IPS DF 4.7 (cell line): ENCODE data around the gene APOBEC3H.

Experiments
- DNase-seq: peaks from one replicate; pipeline ENCODE4 v3.0.0-alpha.2; 2013; ENCODE audit warnings: low spot score; ENCODE audit errors: extremely low read depth

Gene APOBEC3H

GRCh38 chr22:39110631-39111561, 13.9 kb downstream of the APOBEC3H start:
- no peak for DNase-seq

- no peak for DNase-seq
Measured at GRCh38 chr22:39114112-39114511, 17.1 kb downstream of the APOBEC3H start.

- no peak for DNase-seq
Measured at GRCh38 chr22:39115570-39115969, 18.5 kb downstream of the APOBEC3H start.

GRCh38 chr22:39115977-39116621, 19.1 kb downstream of the APOBEC3H start:
- DNase-seq = no peak

- no peak for DNase-seq
Measured at GRCh38 chr22:39117585-39118191, 20.6 kb downstream of the APOBEC3H start.

GRCh38 chr22:39120983-39121382, 23.9 kb downstream of the APOBEC3H start:
- no peak for DNase-seq

- DNase-seq = no peak
Measured at GRCh38 chr22:39122772-39123470, 25.9 kb downstream of the APOBEC3H start.

- no peak for DNase-seq
Measured at GRCh38 chr22:39123751-39124581, 26.9 kb downstream of the APOBEC3H start.

GRCh38 chr22:39125622-39126021, 28.6 kb downstream of the APOBEC3H start:
- DNase-seq = no peak

GRCh38 chr22:39128508-39128907, 31.5 kb downstream of the APOBEC3H start:
- DNase-seq = no peak

GRCh38 chr22:39129081-39129480, 32.0 kb downstream of the APOBEC3H start:
- DNase-seq = no peak

- DNase-seq = no peak
Measured at GRCh38 chr22:39129746-39130145, 32.7 kb downstream of the APOBEC3H start.

GRCh38 chr22:39130152-39130704, 33.2 kb downstream of the APOBEC3H start:
- DNase-seq = no peak

- DNase-seq = no peak
Measured at GRCh38 chr22:39130892-39131855, 34.1 kb downstream of the APOBEC3H start.

- no peak for DNase-seq
Measured at GRCh38 chr22:39132281-39132680, 35.2 kb downstream of the APOBEC3H start.

GRCh38 chr22:39132871-39133524, 36.0 kb downstream of the APOBEC3H start:
- no peak for DNase-seq

GRCh38 chr22:39133871-39134270, 36.8 kb downstream of the APOBEC3H start:
- no peak for DNase-seq

GRCh38 chr22:39134366-39135091, 37.5 kb downstream of the APOBEC3H start:
- DNase-seq = no peak
